Measurements from ENCODE around the gene RPS19.

GRCh38 chr19:41864374-41864773 is 4.3 kb downstream of the RPS19 start:
- TF ChIP-seq CTCF (IDR thresholded peaks at IDR 0.05; ENCODE audit: low read length) (no peak), EZH2 (optimal IDR thresholded peaks at IDR 0.05; ENCODE audit: low read depth, low read length) (no peak), EZH2phosphoT487 (IDR thresholded peaks at IDR 0.05; ENCODE audit: low read length) (no peak)

All from MM.1S (cell line).